A673 (cell line): Measurements from ENCODE around the gene SMARCA4.

ENCODE experiments used
- EZH2 ChIP-seq: fragments of 200-600 bp; sonication (generic); IDR thresholded peaks from 2 replicates; pipeline ENCODE4 v1.6.1; 2017; ENCODE audit warnings: borderline replicate concordance, low read depth, mild to moderate bottlenecking, mixed read lengths, antibody characterized with exemption, low read length; ENCODE audit not compliant: poor library complexity, severe bottlenecking
- TF ChIP-seq, protein P1 (sequence below): fragments of 300-800, 200-600 bp; sonication (generic); conservative IDR thresholded peaks from 2 replicates; pipeline ENCODE4 v1.5.1; 2017; ENCODE audit warnings: low read depth, mild to moderate bottlenecking, antibody characterized with exemption, low read length, moderate library complexity, mixed read lengths

GRCh38 chr19:10976131-10976892, 15.5 kb downstream of the SMARCA4 start:
- TF ChIP-seq, protein P1, sequence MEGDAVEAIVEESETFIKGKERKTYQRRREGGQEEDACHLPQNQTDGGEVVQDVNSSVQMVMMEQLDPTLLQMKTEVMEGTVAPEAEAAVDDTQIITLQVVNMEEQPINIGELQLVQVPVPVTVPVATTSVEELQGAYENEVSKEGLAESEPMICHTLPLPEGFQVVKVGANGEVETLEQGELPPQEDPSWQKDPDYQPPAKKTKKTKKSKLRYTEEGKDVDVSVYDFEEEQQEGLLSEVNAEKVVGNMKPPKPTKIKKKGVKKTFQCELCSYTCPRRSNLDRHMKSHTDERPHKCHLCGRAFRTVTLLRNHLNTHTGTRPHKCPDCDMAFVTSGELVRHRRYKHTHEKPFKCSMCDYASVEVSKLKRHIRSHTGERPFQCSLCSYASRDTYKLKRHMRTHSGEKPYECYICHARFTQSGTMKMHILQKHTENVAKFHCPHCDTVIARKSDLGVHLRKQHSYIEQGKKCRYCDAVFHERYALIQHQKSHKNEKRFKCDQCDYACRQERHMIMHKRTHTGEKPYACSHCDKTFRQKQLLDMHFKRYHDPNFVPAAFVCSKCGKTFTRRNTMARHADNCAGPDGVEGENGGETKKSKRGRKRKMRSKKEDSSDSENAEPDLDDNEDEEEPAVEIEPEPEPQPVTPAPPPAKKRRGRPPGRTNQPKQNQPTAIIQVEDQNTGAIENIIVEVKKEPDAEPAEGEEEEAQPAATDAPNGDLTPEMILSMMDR = no peak
- TF ChIP-seq EZH2 = no peak
